DLD1 (cell line): ENCODE data around the gene RPAP2.

Experiments used
- in situ Hi-C: cut with HindIII; loops from 2 replicates; pipeline ENCODE4 v1.10.0; 2017; ENCODE audit warnings: low sequenced_read_pairs

Gene RPAP2

DNA sequence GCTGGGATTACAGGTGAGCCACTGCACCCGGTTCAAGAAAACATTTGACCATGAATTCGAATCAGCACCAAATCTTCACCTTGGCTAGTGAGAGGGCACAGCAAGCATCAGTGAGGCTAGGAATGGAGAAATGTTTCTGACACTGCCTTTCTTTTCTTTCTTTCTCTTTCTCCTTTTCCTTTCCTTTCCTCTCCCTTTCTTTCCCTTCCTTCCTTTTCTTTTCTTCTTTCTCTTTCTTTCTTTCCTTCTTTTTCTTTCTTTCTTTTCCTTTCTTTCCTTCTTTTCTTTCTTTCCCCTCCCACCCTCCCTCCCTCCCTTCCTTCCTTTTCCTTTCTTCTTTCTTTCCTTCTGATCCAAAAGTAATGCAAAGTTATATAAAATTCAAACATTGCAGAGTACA lies 147.0 kb downstream of the RPAP2 start:
- in situ Hi-C loops: no loop called here

DNA sequence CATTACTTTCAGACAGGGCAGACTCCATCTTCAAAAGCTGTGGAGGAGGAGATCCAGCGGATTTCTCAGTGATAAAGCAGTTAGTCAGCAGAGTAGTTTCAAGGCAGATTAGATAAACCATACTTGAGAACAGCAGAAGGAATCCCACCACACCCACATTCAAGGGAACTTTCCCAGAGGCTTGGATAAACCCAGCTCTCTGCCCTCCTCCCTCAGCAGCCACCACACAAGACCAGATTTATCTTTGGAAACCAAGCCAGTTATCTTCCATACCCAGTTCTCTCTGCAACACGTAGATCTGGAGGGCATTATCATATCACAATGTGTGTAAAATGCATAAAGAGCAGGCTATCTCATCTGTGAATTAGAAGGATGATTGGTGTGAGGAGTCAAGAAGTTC lies 147.7 kb downstream of the RPAP2 start:
- in situ Hi-C loops: no loop called here

DNA sequence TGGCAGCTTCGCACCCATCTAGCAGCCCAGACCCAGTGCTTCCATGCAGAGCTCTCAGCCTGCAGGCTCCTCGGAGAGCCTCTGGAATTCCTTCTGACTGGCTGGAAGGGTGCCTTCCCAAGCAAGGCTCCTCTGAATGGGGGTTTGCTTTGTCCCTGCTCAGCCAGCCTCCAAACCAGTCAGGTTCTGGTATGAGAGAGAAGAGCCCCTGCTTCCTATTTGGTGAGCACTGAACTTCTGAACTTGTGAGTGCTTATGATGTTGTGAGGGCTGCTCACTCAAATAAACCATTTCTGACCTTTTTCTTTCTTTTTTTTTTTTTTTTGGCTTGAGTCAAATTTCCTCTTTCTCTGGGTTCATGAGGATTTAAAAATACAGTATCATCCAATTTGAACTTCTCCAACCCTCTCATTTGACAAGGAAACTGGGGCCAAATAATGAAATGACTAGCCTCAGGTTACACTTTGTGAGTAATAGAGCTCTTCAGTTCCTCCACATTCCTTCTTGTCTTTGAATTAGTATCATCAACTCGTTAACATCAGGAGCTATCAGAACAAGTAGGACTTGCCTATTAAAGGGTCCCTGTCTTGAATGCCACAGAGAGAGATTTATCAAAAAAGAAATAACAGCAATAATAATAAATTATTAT lies 148.3 kb downstream of the RPAP2 start:
- in situ Hi-C loops: no loop called here

DNA sequence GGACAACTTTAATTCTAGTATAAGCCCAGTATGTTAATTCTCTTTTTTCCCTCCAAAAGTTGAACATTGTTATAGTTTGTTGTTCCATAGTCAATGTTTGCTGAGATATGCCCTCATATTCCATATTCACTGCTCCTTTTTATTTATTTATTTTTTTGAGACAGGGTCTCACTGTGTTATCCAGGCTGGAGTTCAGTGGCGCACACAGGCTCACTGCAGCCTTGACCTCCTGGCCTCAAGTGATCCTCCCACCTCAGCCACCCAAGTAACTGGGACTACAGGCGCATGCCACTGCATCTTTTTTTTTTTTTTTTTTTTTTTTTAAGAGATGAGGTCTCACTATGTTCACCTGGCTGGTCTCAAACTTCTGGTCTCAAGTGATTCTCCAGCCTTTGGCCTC lies 149.1 kb downstream of the RPAP2 start:
- in situ Hi-C loops: no loop called here
